Measurements from ENCODE around the gene MPDZ.

The MPDZ gene

GRCh38 chr9:13318027-13318426 lies 38.5 kb upstream of the MPDZ start:
- H3K9ac ChIP-seq (ENCODE audit: low read depth, low read length): no peak overlapping the region

GRCh38 chr9:13296972-13297371 lies 17.5 kb upstream of the MPDZ start:
- DNase-seq (no peak), ATAC-seq (ENCODE audit: insufficient read depth, low read depth) (no peak)
- H3K27ac ChIP-seq (ENCODE audit: low read length): no peak overlapping the region
- H3K4me1 ChIP-seq (ENCODE audit: insufficient read depth, low read length): no peaks in the 10 kb centered on the region
- no peak overlapping the region for H3K4me2 ChIP-seq (ENCODE audit: insufficient read depth, low read length)
- H3K79me2 ChIP-seq (ENCODE audit: insufficient read depth, low read length): no peaks in the 10 kb centered on the region
- H3K27me3 ChIP-seq (ENCODE audit: insufficient read depth, low read length, poor library complexity): no peaks in the 10 kb centered on the region
- H4K20me1 ChIP-seq (ENCODE audit: insufficient read depth, low read length): no peaks in the 10 kb centered on the region
- H3K9ac ChIP-seq (ENCODE audit: low read depth, low read length): no peak overlapping the region
- no peak overlapping the region for H3K4me3 ChIP-seq (ENCODE audit: low read depth in 1 of 2, low read length in 2 of 2)
- no peaks in the 10 kb centered on the region for H3K36me3 ChIP-seq (ENCODE audit: insufficient read depth, low read length)
- TF ChIP-seq EZH2 (IDR thresholded peaks at IDR 0.05; ENCODE audit: borderline replicate concordance, low read depth, low read length, severe bottlenecking) (no peak), CTCF (IDR thresholded peaks at IDR 0.05; ENCODE audit: borderline replicate concordance, extremely low read depth, low read length, poor library complexity, severe bottlenecking) (no peak)
- H3K9me3 ChIP-seq (ENCODE audit: insufficient read depth, low read length, severe bottlenecking): no peaks in the 10 kb centered on the region
- H2AFZ ChIP-seq (ENCODE audit: low read depth, low read length): no peak overlapping the region

More at GRCh38 chr9:13318027-13318426, 38.5 kb upstream of the MPDZ start:
- no peak overlapping the region for H3K27ac ChIP-seq (ENCODE audit: low read length)
- ATAC-seq (ENCODE audit: insufficient read depth, low read depth): no peak
- H3K9me3 ChIP-seq (ENCODE audit: insufficient read depth, low read length, severe bottlenecking): no peaks in the 10 kb centered on the region
- no peak for DNase-seq
- no peaks in the 10 kb centered on the region for H3K79me2 ChIP-seq (ENCODE audit: insufficient read depth, low read length)
- no peak overlapping the region for H3K4me3 ChIP-seq (ENCODE audit: low read depth in 1 of 2, low read length in 2 of 2)
- no peaks in the 10 kb centered on the region for H3K4me1 ChIP-seq (ENCODE audit: insufficient read depth, low read length)
- H2AFZ ChIP-seq (ENCODE audit: low read depth, low read length): no peak overlapping the region
- H3K36me3 ChIP-seq (ENCODE audit: insufficient read depth, low read length): no peaks in the 10 kb centered on the region
- H3K27me3 ChIP-seq (ENCODE audit: insufficient read depth, low read length, poor library complexity): no peaks in the 10 kb centered on the region
- no peak for TF ChIP-seq EZH2 (IDR thresholded peaks at IDR 0.05; ENCODE audit: borderline replicate concordance, low read depth, low read length, severe bottlenecking)
- no peak for TF ChIP-seq CTCF (IDR thresholded peaks at IDR 0.05; ENCODE audit: borderline replicate concordance, extremely low read depth, low read length, poor library complexity, severe bottlenecking)
- H4K20me1 ChIP-seq (ENCODE audit: insufficient read depth, low read length): no peaks in the 10 kb centered on the region
- H3K4me2 ChIP-seq (ENCODE audit: insufficient read depth, low read length): no peak overlapping the region

GRCh38 chr9:13295556-13295955 lies 16.1 kb upstream of the MPDZ start:
- Histone ChIP-seq H2AFZ (ENCODE audit: low read depth, low read length) (no peak overlapping the region), H3K27me3 (ENCODE audit: insufficient read depth, low read length, poor library complexity) (no peaks in the 10 kb centered on the region), H4K20me1 (ENCODE audit: insufficient read depth, low read length) (no peaks in the 10 kb centered on the region), H3K27ac (ENCODE audit: low read length) (no peak overlapping the region), H3K79me2 (ENCODE audit: insufficient read depth, low read length) (no peaks in the 10 kb centered on the region), H3K9ac (ENCODE audit: low read depth, low read length) (no peak overlapping the region), H3K9me3 (ENCODE audit: insufficient read depth, low read length, severe bottlenecking) (no peaks in the 10 kb centered on the region), H3K4me3 (ENCODE audit: low read depth in 1 of 2, low read length in 2 of 2) (no peak overlapping the region), H3K4me2 (ENCODE audit: insufficient read depth, low read length) (no peak overlapping the region), H3K4me1 (ENCODE audit: insufficient read depth, low read length) (no peaks in the 10 kb centered on the region), H3K36me3 (ENCODE audit: insufficient read depth, low read length) (no peaks in the 10 kb centered on the region)
- DNase-seq: no peak
- ATAC-seq (ENCODE audit: insufficient read depth, low read depth): no peak
- TF ChIP-seq CTCF (IDR thresholded peaks at IDR 0.05; ENCODE audit: borderline replicate concordance, extremely low read depth, low read length, poor library complexity, severe bottlenecking) (no peak), EZH2 (IDR thresholded peaks at IDR 0.05; ENCODE audit: borderline replicate concordance, low read depth, low read length, severe bottlenecking) (no peak)

- ATAC-seq (ENCODE audit: insufficient read depth, low read depth) (no peak), DNase-seq (no peak)
- Histone ChIP-seq H3K27me3 (ENCODE audit: insufficient read depth, low read length, poor library complexity) (no peaks in the 10 kb centered on the region), H3K9ac (ENCODE audit: low read depth, low read length) (no peak overlapping the region), H4K20me1 (ENCODE audit: insufficient read depth, low read length) (no peaks in the 10 kb centered on the region), H3K4me2 (ENCODE audit: insufficient read depth, low read length) (no peak overlapping the region), H3K4me1 (ENCODE audit: insufficient read depth, low read length) (no peaks in the 10 kb centered on the region), H3K79me2 (ENCODE audit: insufficient read depth, low read length) (no peaks in the 10 kb centered on the region), H3K27ac (ENCODE audit: low read length) (no peak overlapping the region), H2AFZ (ENCODE audit: low read depth, low read length) (no peak overlapping the region), H3K9me3 (ENCODE audit: insufficient read depth, low read length, severe bottlenecking) (no peaks in the 10 kb centered on the region), H3K36me3 (ENCODE audit: insufficient read depth, low read length) (no peaks in the 10 kb centered on the region), H3K4me3 (ENCODE audit: low read depth in 1 of 2, low read length in 2 of 2) (no peak overlapping the region)
- TF ChIP-seq CTCF (IDR thresholded peaks at IDR 0.05; ENCODE audit: borderline replicate concordance, extremely low read depth, low read length, poor library complexity, severe bottlenecking): no peak
- no peak for TF ChIP-seq EZH2 (IDR thresholded peaks at IDR 0.05; ENCODE audit: borderline replicate concordance, low read depth, low read length, severe bottlenecking)
Observed at GRCh38 chr9:13292782-13293181, 13.3 kb upstream of the MPDZ start.
